Peyer's patch (tissue), 4 donors: ENCODE results near the gene RARA.

Experiments
- POLR2A ChIP-seq, 2 donors: fragments of 450-650 bp; IDR thresholded peaks; one replicate each; pipeline ENCODE4 v1.5.1; 2017; ENCODE audit warnings: antibody characterized with exemption in 2 of 2, mild to moderate bottlenecking in 2 of 2, moderate library complexity in 2 of 2
- TF ChIP-seq, protein P1 (sequence below), 6 experiments: fragments of 450-650 bp in 4 of 6; fragments of 200-600 bp in 2 of 6; sonication (generic) in 1 of 6; IDR thresholded peaks; one replicate each; pipeline ENCODE4 v1.5.1; 2017 to 2019; ENCODE audit warnings: antibody characterized with exemption in 6 of 6, mild to moderate bottlenecking in 3 of 6, moderate library complexity in 1 of 6

GRCh38 chr17:40293363-40293762 is 15.6 kb upstream of the RARA start:
- TF ChIP-seq, protein P1, sequence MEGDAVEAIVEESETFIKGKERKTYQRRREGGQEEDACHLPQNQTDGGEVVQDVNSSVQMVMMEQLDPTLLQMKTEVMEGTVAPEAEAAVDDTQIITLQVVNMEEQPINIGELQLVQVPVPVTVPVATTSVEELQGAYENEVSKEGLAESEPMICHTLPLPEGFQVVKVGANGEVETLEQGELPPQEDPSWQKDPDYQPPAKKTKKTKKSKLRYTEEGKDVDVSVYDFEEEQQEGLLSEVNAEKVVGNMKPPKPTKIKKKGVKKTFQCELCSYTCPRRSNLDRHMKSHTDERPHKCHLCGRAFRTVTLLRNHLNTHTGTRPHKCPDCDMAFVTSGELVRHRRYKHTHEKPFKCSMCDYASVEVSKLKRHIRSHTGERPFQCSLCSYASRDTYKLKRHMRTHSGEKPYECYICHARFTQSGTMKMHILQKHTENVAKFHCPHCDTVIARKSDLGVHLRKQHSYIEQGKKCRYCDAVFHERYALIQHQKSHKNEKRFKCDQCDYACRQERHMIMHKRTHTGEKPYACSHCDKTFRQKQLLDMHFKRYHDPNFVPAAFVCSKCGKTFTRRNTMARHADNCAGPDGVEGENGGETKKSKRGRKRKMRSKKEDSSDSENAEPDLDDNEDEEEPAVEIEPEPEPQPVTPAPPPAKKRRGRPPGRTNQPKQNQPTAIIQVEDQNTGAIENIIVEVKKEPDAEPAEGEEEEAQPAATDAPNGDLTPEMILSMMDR (IDR thresholded peaks at IDR 0.05): no peak
- TF ChIP-seq POLR2A (IDR thresholded peaks at IDR 0.05): no peak
